ENCODE results near the gene FOXP4.

- no peak for TF ChIP-seq CTCF (IDR thresholded peaks at IDR 0.05)
- no peak for TF ChIP-seq NRF1 (IDR thresholded peaks at IDR 0.05; ENCODE audit: low read depth, low read length)
- no peak for TF ChIP-seq ELF1 (IDR thresholded peaks at IDR 0.05)
- TF ChIP-seq REST (IDR thresholded peaks at IDR 0.05; ENCODE audit: low read depth, low read length) = no peak
- TF ChIP-seq EP300 (IDR thresholded peaks at IDR 0.05; ENCODE audit: borderline replicate concordance in 1 of 2, low read depth in 1 of 2, low read length in 1 of 2) = no peak
- TF ChIP-seq MAX (IDR thresholded peaks at IDR 0.05; ENCODE audit: low read depth) = no peak
- TF ChIP-seq JUND (IDR thresholded peaks at IDR 0.05) = no peak
- TF ChIP-seq RFX5 (IDR thresholded peaks at IDR 0.05; ENCODE audit: low read length) = no peak
- no peak for TF ChIP-seq CHD2 (IDR thresholded peaks at IDR 0.05; ENCODE audit: low read length, partially characterized antibody)
- no peak for TF ChIP-seq GATA2 (CRISPR knock-in tag; IDR thresholded peaks at IDR 0.05)
- TF ChIP-seq EZH2phosphoT487 (IDR thresholded peaks at IDR 0.05; ENCODE audit: borderline replicate concordance, low read depth) = no peak
These were observed 43.0 kb downstream of the FOXP4 start for GRCh38 chr6:41589223-41589622.
